ENCODE results near the gene NDUFB8.

The NDUFB8 gene

GRCh38 chr10:100531761-100532160 is 2.1 kb upstream of the NDUFB8 start:
- no peak for TF ChIP-seq REST (IDR thresholded peaks at IDR 0.05; ENCODE audit: insufficient read depth in 1 of 2, low read depth in 2 of 2, low read length in 2 of 2)
- TF ChIP-seq POLR2AphosphoS5 (IDR thresholded peaks at IDR 0.05; ENCODE audit: low read depth, low read length): no peak
- TF ChIP-seq TAF1 (IDR thresholded peaks at IDR 0.05; ENCODE audit: borderline replicate concordance, insufficient read depth, low read length): no peak
- no peak for TF ChIP-seq SIN3A (IDR thresholded peaks at IDR 0.05; ENCODE audit: borderline replicate concordance, insufficient read depth, low read length)
- TF ChIP-seq FOXP2 (optimal IDR thresholded peaks at IDR 0.05; ENCODE audit: borderline replicate concordance, extremely low read depth, extremely low read length, insufficient read depth): no peak

GRCh38 chr10:100528921-100529474 is 673 bp downstream of the NDUFB8 start:
- no peak for TF ChIP-seq REST (IDR thresholded peaks at IDR 0.05; ENCODE audit: insufficient read depth in 1 of 2, low read depth in 2 of 2, low read length in 2 of 2)
- no peak for TF ChIP-seq FOXP2 (optimal IDR thresholded peaks at IDR 0.05; ENCODE audit: borderline replicate concordance, extremely low read depth, extremely low read length, insufficient read depth)
- no peak for TF ChIP-seq SIN3A (IDR thresholded peaks at IDR 0.05; ENCODE audit: borderline replicate concordance, insufficient read depth, low read length)
- no peak for TF ChIP-seq TAF1 (IDR thresholded peaks at IDR 0.05; ENCODE audit: borderline replicate concordance, insufficient read depth, low read length)
- no peak for TF ChIP-seq POLR2AphosphoS5 (IDR thresholded peaks at IDR 0.05; ENCODE audit: low read depth, low read length)

GRCh38 chr10:100528123-100528886 is 1.4 kb downstream of the NDUFB8 start:
- TF ChIP-seq SIN3A (IDR thresholded peaks at IDR 0.05; ENCODE audit: borderline replicate concordance, insufficient read depth, low read length): no peak

- TF ChIP-seq FOXP2 (optimal IDR thresholded peaks at IDR 0.05; ENCODE audit: borderline replicate concordance, extremely low read depth, extremely low read length, insufficient read depth): no peak
- no peak for TF ChIP-seq POLR2AphosphoS5 (IDR thresholded peaks at IDR 0.05; ENCODE audit: low read depth, low read length)
- TF ChIP-seq REST (IDR thresholded peaks at IDR 0.05; ENCODE audit: insufficient read depth in 1 of 2, low read depth in 2 of 2, low read length in 2 of 2): no peak
- TF ChIP-seq SIN3A (IDR thresholded peaks at IDR 0.05; ENCODE audit: borderline replicate concordance, insufficient read depth, low read length): no peak
- TF ChIP-seq TAF1 (IDR thresholded peaks at IDR 0.05; ENCODE audit: borderline replicate concordance, insufficient read depth, low read length): no peak
Observed at GRCh38 chr10:100524638-100525037, 5.0 kb downstream of the NDUFB8 start.

- no peak for TF ChIP-seq REST (IDR thresholded peaks at IDR 0.05; ENCODE audit: insufficient read depth in 1 of 2, low read depth in 2 of 2, low read length in 2 of 2)
- TF ChIP-seq POLR2AphosphoS5 (IDR thresholded peaks at IDR 0.05; ENCODE audit: low read depth, low read length): no peak
- no peak for TF ChIP-seq FOXP2 (optimal IDR thresholded peaks at IDR 0.05; ENCODE audit: borderline replicate concordance, extremely low read depth, extremely low read length, insufficient read depth)
- TF ChIP-seq SIN3A (IDR thresholded peaks at IDR 0.05; ENCODE audit: borderline replicate concordance, insufficient read depth, low read length): no peak
- no peak for TF ChIP-seq TAF1 (IDR thresholded peaks at IDR 0.05; ENCODE audit: borderline replicate concordance, insufficient read depth, low read length)
Observed at GRCh38 chr10:100524206-100524605, 5.5 kb downstream of the NDUFB8 start.

Data from PFSK-1 (cell line).